Epithelial cell of alveolus of lung (primary cell): ENCODE measurements around the gene POLR1H. TPM values are rescaled to one million over a fixed set of nuclear protein-coding genes. Genes with fewer than 3 reads are reported as not detected.

ENCODE experiments used
- total RNA-seq: library from RNA; depleted of rRNA; stranded (reverse); fragments of >200 nt; gene quantifications from 2 replicates; pipeline ENCODE4 v1.2.1, GENCODE V29; 2015

The POLR1H gene, protein sequence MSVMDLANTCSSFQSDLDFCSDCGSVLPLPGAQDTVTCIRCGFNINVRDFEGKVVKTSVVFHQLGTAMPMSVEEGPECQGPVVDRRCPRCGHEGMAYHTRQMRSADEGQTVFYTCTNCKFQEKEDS
- total RNA-seq = 25.7 and 51.3 TPM in 2 replicates

DNA sequence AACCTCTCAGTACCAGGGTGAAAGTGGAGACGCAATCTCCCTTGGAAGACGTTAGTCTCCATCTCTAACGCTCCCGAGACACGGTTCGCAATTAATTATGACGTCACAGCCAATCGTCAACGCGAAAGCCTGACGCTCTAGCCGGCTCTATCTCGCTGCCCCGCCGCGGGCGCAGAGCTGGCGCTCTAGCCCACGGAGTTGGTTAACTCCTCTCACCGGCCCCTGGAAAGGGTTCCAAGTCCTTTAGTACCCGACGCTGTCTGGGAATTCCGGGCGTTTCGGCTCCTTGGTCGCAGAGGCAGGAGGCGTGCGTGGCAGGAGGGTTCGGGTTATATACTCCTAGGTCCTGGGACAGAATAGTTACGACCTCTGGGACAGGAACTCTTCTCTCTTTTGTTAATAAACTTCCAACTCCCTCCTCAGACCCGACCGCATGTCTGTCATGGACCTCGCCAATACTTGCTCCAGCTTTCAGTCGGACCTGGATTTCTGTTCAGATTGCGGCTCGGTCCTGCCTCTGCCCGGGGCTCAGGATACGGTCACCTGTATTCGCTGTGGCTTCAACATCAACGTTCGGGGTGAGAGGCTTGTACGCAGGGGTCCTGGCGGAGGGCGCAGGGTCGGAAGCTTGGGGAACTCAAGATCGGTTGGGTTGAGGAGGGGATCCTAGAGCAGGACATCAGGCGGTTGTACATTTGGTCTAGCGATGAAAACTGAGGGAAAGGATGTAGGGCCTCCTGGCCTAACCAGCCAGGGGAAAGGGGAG, at the start of gene POLR1H:
POLR1H (plus strand) TSS at position 174 of the 766 bp plus-strand sequence; CDS start at position 434, 260 bp downstream.

DNA sequence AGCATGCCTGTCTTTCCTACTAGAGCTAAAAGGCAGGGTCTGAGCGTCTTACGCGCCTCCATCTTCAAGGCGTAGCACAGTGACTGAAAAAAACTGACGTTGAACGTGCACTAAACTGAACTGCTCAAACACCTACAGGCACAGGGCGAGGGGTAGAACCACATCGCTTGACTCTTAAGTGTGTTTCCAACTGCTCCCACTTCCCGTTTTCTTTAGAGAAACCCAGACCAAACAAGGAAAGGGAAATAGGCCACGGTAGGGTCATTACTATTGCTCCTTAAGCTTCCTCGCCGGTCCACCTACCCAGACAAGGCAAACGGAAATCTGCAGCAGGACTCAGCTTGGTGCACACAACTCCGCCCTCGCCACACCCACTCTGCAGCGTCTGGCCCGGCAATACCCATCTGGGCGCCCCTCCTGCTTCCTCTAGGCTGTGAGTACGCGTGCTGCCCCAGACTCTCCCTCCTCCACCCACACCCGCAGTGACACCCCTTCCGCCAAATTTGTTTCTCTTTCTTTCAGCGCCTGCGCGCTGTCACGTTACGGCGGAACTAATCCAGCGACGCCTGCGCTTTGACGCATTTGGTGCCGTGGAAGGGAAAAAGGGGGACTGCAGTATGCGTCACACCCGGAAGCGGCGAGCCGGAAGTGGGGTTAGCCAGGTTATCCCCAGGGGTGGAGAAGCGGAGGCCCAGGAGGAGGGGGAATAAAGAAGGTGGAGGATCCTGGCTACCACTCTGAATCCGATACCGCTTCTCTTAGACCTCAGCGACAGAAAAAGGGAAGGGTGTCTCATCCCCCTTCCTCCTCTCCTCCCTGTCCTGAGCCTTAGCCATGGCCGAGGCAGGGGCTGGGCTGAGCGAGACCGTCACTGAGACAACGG, 5.8 kb downstream of the POLR1H start, which contains the start of gene PPP1R11:
PPP1R11 (plus strand) TSS at position 622 of the 883 bp plus-strand sequence; CDS start at position 835, 213 bp downstream.

DNA sequence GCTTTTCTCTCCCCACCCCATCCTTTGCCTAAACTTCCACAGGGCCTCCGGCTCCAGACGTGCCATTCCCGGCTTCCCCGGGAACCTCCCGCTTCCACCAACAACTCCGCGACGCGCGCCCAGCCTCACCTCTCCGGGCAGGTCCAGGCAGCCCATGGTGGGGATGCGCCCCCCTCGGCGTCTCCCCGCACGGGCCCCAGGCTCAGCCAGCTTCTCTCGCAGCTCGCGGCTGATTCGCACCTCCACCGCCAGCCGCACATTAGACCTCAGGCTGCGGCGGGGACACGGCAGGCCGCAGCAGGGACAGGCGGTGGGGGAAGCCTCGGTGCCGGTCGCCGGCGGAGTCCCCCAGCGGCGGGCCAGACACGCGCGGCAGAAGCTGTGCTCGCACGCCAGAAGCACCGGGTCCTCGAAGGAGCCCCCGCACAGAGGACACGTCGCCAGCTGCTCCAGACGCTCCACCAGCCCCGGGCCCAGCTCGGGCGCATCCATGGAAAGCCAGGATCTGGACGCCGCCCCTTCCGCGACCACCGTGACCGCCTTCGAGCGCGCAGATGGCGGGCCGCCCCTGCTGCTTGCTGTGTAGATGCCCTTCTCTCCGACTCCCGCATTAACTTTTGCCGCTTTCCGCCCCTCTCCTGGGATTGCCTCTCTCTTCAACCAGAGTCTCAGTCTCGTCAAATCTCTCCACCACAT, 14.2 kb downstream of the POLR1H start, which contains the start of gene RNF39:
RNF39 (minus strand) TSS at position 676 of the 696 bp plus-strand sequence; CDS start at position 492, 184 bp downstream.

DNA sequence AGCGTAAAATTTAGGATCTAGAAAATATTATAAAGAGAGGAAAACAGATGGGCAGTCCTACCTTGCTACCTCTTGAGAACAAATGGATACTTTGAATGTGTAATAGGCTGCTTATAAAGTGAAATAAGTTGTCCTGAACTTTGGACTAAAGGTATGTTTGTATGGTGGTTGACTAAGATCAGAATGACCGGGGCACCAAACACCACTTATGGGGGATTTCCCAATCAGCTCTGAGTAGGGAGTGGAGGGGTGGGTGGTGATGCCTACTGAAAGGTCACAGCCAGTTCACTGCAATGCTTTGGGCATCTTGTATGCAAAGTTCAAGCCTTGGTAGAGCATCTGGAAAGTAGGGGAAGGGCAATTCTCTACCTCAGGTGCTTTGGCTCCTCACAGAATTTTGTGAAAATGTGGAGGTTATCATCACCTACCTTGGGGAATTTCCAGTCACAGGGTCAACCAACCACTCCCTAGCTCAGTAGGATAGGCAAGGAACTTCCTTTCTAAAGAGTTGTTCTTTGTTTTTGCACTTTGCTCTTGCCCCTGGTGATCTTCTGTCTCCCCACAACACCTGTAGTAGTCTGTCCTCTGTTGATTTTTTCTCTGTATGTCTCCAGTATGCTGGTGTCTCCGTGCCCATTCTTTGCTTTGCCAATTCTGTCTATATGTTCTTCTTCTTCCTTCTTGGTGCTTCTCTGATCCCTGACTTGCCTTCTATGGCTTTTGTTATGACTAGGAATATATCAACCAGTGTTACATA, 52.1 kb downstream of the POLR1H start, which contains the start of gene TRIM31:
TRIM31 (minus strand) TSS at position 88 of the 757 bp plus-strand sequence. CDS start 285 bp downstream, outside the sequence.

Other genes starting within 250 kb of the POLR1H start
- 0.91 TPM in 1 of 2 replicates, not detected in the other for gene HLA-G, start 233.4 kb upstream of the POLR1H start, total RNA-seq
- gene HLA-A, start 118.7 kb upstream of the POLR1H start, total RNA-seq = 626 and 755 TPM in 2 replicates
- gene PPP1R11, start 5.9 kb downstream of the POLR1H start, total RNA-seq = 32.4 and 42.3 TPM in 2 replicates
- gene RNF39, start 14.5 kb downstream of the POLR1H start, total RNA-seq = not detected in 2 replicates
- gene TRIM31, start 51.8 kb downstream of the POLR1H start, total RNA-seq = not detected in 2 replicates
- gene TRIM40, start 74.9 kb downstream of the POLR1H start, total RNA-seq = not detected in 2 replicates
- gene TRIM10, start 99.9 kb downstream of the POLR1H start, total RNA-seq = not detected in 2 replicates
- not detected in 2 replicates for gene TRIM15, start 102.3 kb downstream of the POLR1H start, total RNA-seq
- 26.5 and 30.5 TPM in 2 replicates for gene TRIM26, start 152.1 kb downstream of the POLR1H start, total RNA-seq